SK-N-MC (cell line): Measurements from ENCODE around the gene EVL.
"Not testable (repeated sequence)": the region's sequence is repeated elsewhere in the genome, so short reads cannot be mapped to it uniquely, and the experiment has no call there.

Experiments used
- EZH2 ChIP-seq: fragments of 200-600 bp; sonication (generic); IDR thresholded peaks from one replicate; pipeline ENCODE4 v1.6.1; 2017; ENCODE audit warnings: antibody characterized with exemption
- POLR2AphosphoS5 ChIP-seq: IDR thresholded peaks from 2 replicates; pipeline ENCODE4 v1.6.1; 2012; ENCODE audit warnings: mild to moderate bottlenecking, low read depth, low read length, borderline replicate concordance

DNA sequence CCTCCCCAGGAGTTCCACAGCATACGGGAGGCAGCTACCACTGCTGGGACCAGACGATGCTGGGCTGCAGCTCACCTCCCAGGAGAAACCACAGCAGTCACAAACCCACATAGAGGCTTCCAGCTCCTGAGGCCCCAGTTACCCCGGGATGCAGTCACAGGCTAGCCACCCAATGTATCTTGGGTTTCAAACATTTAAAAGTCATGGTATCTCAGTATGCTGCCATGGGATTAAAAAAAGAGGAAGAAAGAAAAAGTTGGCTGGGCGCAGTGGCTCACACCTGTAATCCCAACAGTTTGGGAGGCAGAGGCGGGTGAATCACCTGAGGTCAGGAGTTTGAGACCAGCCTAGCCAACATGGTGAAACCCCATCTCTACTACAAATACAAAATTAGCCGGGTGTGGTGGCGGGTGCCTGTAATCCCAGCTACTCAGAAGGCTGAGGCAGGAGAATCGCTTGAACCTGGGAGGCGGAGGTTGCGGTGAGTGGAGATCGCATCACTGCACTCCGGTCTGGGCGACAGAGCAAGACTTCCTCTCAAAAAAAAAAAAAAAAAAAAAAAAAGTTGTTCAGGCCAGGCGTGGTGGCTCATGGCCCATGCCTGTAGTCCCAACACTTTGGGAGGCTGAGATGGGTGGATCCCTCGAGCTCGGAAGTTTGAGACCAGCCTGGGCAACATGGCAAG, 92.5 kb downstream of the EVL start:
- not testable (repeated sequence) for TF ChIP-seq POLR2AphosphoS5, EZH2
